SK-N-SH treated with all-trans-retinoic acid at 6 μM for 48 hours (cell line): ENCODE data around the gene TMEM121B.

Source experiments
- ATAC-seq: fragments of 200-7000 bp; cut with Tn5 transposase; 3 replicates; pipeline ENCODE4 v1.9.1; 2020; ENCODE audit warnings: mild to moderate bottlenecking, moderate library complexity
- ARNTL ChIP-seq: fragments of 450-650 bp; formaldehyde crosslinking; IDR thresholded peaks from 2 replicates; pipeline ENCODE4 v1.5.0; 2020; ENCODE audit warnings: low read depth, mild to moderate bottlenecking, moderate library complexity, borderline replicate concordance
- BACH2 ChIP-seq: fragments of 250-450 bp; sonication (Bioruptor Pico); IDR thresholded peaks from 2 replicates; pipeline ENCODE4 v1.9.0; 2021; ENCODE audit warnings: mild to moderate bottlenecking, borderline replicate concordance
- CREB5 ChIP-seq: fragments of 250-450 bp; sonication (Bioruptor Pico); IDR thresholded peaks from 2 replicates; pipeline ENCODE4 v1.5.1; 2020; ENCODE audit warnings: low read depth, mild to moderate bottlenecking, moderate library complexity
- CSDC2 ChIP-seq: fragments of 250-450 bp; sonication (Bioruptor Pico); IDR thresholded peaks from 2 replicates; pipeline ENCODE4 v1.5.0; 2020; ENCODE audit warnings: mild to moderate bottlenecking, moderate library complexity
- CSRNP3 ChIP-seq: fragments of 250-450 bp; sonication (Bioruptor Pico); IDR thresholded peaks from 2 replicates; pipeline ENCODE4 v1.5.1; 2021; ENCODE audit warnings: mild to moderate bottlenecking, moderate library complexity
- ESRRG ChIP-seq: fragments of 250-450 bp; sonication (Bioruptor Pico); IDR thresholded peaks from 2 replicates; pipeline ENCODE4 v1.6.1; 2021; ENCODE audit warnings: mild to moderate bottlenecking
- GLIS3 ChIP-seq: fragments of 250-450 bp; sonication (Bioruptor Pico); IDR thresholded peaks from 2 replicates; pipeline ENCODE4 v1.5.0; 2020; ENCODE audit warnings: mild to moderate bottlenecking, moderate library complexity
- ISL1 ChIP-seq: fragments of 250-450 bp; sonication (Bioruptor Pico); IDR thresholded peaks from 2 replicates; pipeline ENCODE4 v2.1.2; 2022; ENCODE audit warnings: mild to moderate bottlenecking, moderate library complexity
- OSR1 ChIP-seq: fragments of 250-450 bp; sonication (Bioruptor Pico); IDR thresholded peaks from 2 replicates; pipeline ENCODE4 v1.8.0; 2022; ENCODE audit warnings: moderate library complexity, mild to moderate bottlenecking, inconsistent platforms
- POU6F1 ChIP-seq: fragments of 250-450 bp; sonication (Bioruptor Pico); IDR thresholded peaks from 2 replicates; pipeline ENCODE4 v1.8.0; 2021; ENCODE audit warnings: low read depth, mild to moderate bottlenecking, moderate library complexity, borderline replicate concordance
- PPARA ChIP-seq: fragments of 250-450 bp; sonication (Bioruptor Pico); IDR thresholded peaks from 2 replicates; pipeline ENCODE4 v1.5.0; 2020; ENCODE audit warnings: mild to moderate bottlenecking, borderline replicate concordance
- RARB ChIP-seq: fragments of 250-450 bp; sonication (Bioruptor Pico); IDR thresholded peaks from 2 replicates; pipeline ENCODE4 v1.8.0; 2021; ENCODE audit warnings: mild to moderate bottlenecking, moderate library complexity
- SNAI2 ChIP-seq: fragments of 250-450 bp; sonication (Bioruptor Pico); IDR thresholded peaks from 2 replicates; pipeline ENCODE4 v1.5.0; 2020; ENCODE audit warnings: mild to moderate bottlenecking, moderate library complexity
- TCF4 ChIP-seq: fragments of 250-450 bp; sonication (Bioruptor Pico); IDR thresholded peaks from 2 replicates; pipeline ENCODE4 v1.8.0; 2021; ENCODE audit warnings: mild to moderate bottlenecking, moderate library complexity, borderline replicate concordance
- TOX ChIP-seq: fragments of 250-450 bp; sonication (Bioruptor Pico); IDR thresholded peaks from 2 replicates; pipeline ENCODE4 v1.8.0; 2021; ENCODE audit warnings: mild to moderate bottlenecking, moderate library complexity, borderline replicate concordance
- TSHZ2 ChIP-seq: fragments of 250-450 bp; sonication (Bioruptor Pico); IDR thresholded peaks from 2 replicates; pipeline ENCODE4 v1.5.0; 2020; ENCODE audit warnings: mild to moderate bottlenecking, moderate library complexity
- ZC3H10 ChIP-seq: fragments of 250-450 bp; sonication (Bioruptor Pico); IDR thresholded peaks from 2 replicates; pipeline ENCODE4 v1.5.1; 2021; ENCODE audit warnings: mild to moderate bottlenecking, moderate library complexity
- ZFP3 ChIP-seq: fragments of 250-450 bp; sonication (Bioruptor Pico); IDR thresholded peaks from 2 replicates; pipeline ENCODE4 v1.5.0; 2020; ENCODE audit warnings: mild to moderate bottlenecking, moderate library complexity
- ZFP30 ChIP-seq: fragments of 450-650 bp; formaldehyde crosslinking; IDR thresholded peaks from 2 replicates; pipeline ENCODE4 v1.5.0; 2022; ENCODE audit warnings: mild to moderate bottlenecking, moderate library complexity
- ZNF565 ChIP-seq: fragments of 450-650 bp; formaldehyde crosslinking; conservative IDR thresholded peaks from 2 replicates; pipeline ENCODE4 v1.5.0; 2020; ENCODE audit warnings: low read depth, mild to moderate bottlenecking, moderate library complexity
- ZNF70 ChIP-seq: fragments of 450-650 bp; formaldehyde crosslinking; IDR thresholded peaks from 2 replicates; pipeline ENCODE4 v1.5.0; 2020; ENCODE audit warnings: mild to moderate bottlenecking, moderate library complexity
- ZNF8 ChIP-seq: fragments of 450-650 bp; formaldehyde crosslinking; IDR thresholded peaks from 2 replicates; pipeline ENCODE4 v1.5.0; 2020; ENCODE audit warnings: mild to moderate bottlenecking, moderate library complexity

TMEM121B gene

GRCh38 chr22:17079572-17079971 lies 41.6 kb downstream of the TMEM121B start:
- no peak for ATAC-seq
- TF ChIP-seq PPARA (CRISPR knock-in tag), result no peak
- TF ChIP-seq ZFP30 (CRISPR knock-in tag), result no peak
- no peak for TF ChIP-seq CSRNP3 (CRISPR knock-in tag)
- no peak for TF ChIP-seq ZNF8 (CRISPR knock-in tag)
- TF ChIP-seq SNAI2 (CRISPR knock-in tag), result no peak

GRCh38 chr22:17077255-17077654 lies 43.9 kb downstream of the TMEM121B start:
- TF ChIP-seq ZNF565 (CRISPR knock-in tag), result no peak
- no peak for TF ChIP-seq ZFP3 (CRISPR knock-in tag)
- no peak for TF ChIP-seq CSRNP3 (CRISPR knock-in tag)
- TF ChIP-seq TCF4 (CRISPR knock-in tag), result no peak
- no peak for TF ChIP-seq ZNF70 (CRISPR knock-in tag)
- TF ChIP-seq BACH2 (CRISPR knock-in tag), result no peak
- no peak for TF ChIP-seq CREB5 (CRISPR knock-in tag)
- TF ChIP-seq GLIS3, result no peak
- TF ChIP-seq, all 23 proteins: peak for 0
- ATAC-seq, result peak; percentile 31; the same call in 1 of the 3 replicates

- no peak for TF ChIP-seq RARB (CRISPR knock-in tag)
- TF ChIP-seq OSR1 (CRISPR knock-in tag), result no peak
- no peak for TF ChIP-seq PPARA (CRISPR knock-in tag)
- no peak for TF ChIP-seq ZNF8 (CRISPR knock-in tag)
- TF ChIP-seq GLIS3, result no peak
- no peak for TF ChIP-seq TSHZ2 (CRISPR knock-in tag)
- TF ChIP-seq CSDC2 (CRISPR knock-in tag), result no peak
- no peak for TF ChIP-seq SNAI2 (CRISPR knock-in tag)
- TF ChIP-seq ISL1, result no peak
- no peak for TF ChIP-seq ZC3H10
- TF ChIP-seq TCF4 (CRISPR knock-in tag), result no peak
- no peak for TF ChIP-seq BACH2 (CRISPR knock-in tag)
- TF ChIP-seq ESRRG (CRISPR knock-in tag), result no peak
- no peak for TF ChIP-seq POU6F1
- TF ChIP-seq ZFP3 (CRISPR knock-in tag), result no peak
- no peak for TF ChIP-seq CREB5 (CRISPR knock-in tag)
- TF ChIP-seq TOX (CRISPR knock-in tag), result no peak
- TF ChIP-seq ARNTL, result no peak
- TF ChIP-seq, all 23 proteins: peak for 0
- no peak for ATAC-seq
These were observed 46.5 kb downstream of the TMEM121B start for GRCh38 chr22:17074648-17075002.
